Stimulated activated CD8-positive, alpha-beta memory T cell treated with anti-CD3 and anti-CD28 coated beads, Interleukin-15, amount 100 ng/mL, for 48 hours (primary cell): Measurements from ENCODE around the gene ACTN1.
"Not testable (repeated sequence)": the region's sequence is repeated elsewhere in the genome, so short reads cannot be mapped to it uniquely, and the experiment has no call there.

Source experiments
- DNase-seq, 2 donors: peaks; one replicate each; pipeline ENCODE4 v3.0.0-alpha.2; 2020; ENCODE audit warnings: low read depth in 2 of 2

The ACTN1 gene

GRCh38 chr14:68862954-68863594 is 116.0 kb downstream of the ACTN1 start:
- DNase-seq: peak; percentile 30 to 53

GRCh38 chr14:68860771-68861170 is 118.3 kb downstream of the ACTN1 start:
- no peak for DNase-seq

GRCh38 chr14:68857516-68858070 is 121.5 kb downstream of the ACTN1 start:
- DNase-seq: no peak

GRCh38 chr14:68856572-68856971 is 122.5 kb downstream of the ACTN1 start:
- DNase-seq: no peak

- no peak for DNase-seq
Observed at GRCh38 chr14:68854421-68854820, 124.7 kb downstream of the ACTN1 start.

GRCh38 chr14:68853749-68854148 is 125.4 kb downstream of the ACTN1 start:
- DNase-seq: no peak

- DNase-seq: not testable (repeated sequence)
Observed at GRCh38 chr14:68852493-68852892, 126.6 kb downstream of the ACTN1 start.

GRCh38 chr14:68851078-68851477 is 128.0 kb downstream of the ACTN1 start:
- no peak for DNase-seq

- DNase-seq: no peak
Observed at GRCh38 chr14:68849416-68849815, 129.7 kb downstream of the ACTN1 start.

- no peak for DNase-seq
Observed at GRCh38 chr14:68848253-68848652, 130.8 kb downstream of the ACTN1 start.

GRCh38 chr14:68847640-68848039 is 131.5 kb downstream of the ACTN1 start:
- not testable (repeated sequence) for DNase-seq

GRCh38 chr14:68846466-68846865 is 132.6 kb downstream of the ACTN1 start:
- no peak for DNase-seq

- DNase-seq: no peak
Observed at GRCh38 chr14:68844210-68844545, 134.9 kb downstream of the ACTN1 start.

GRCh38 chr14:68843471-68844209 is 135.5 kb downstream of the ACTN1 start:
- peak; percentile 49 to 51 for DNase-seq

GRCh38 chr14:68842298-68842697 is 136.8 kb downstream of the ACTN1 start:
- DNase-seq: no peak

- DNase-seq: no peak
Observed at GRCh38 chr14:68841016-68841809, 137.9 kb downstream of the ACTN1 start.

- no peak for DNase-seq
Observed at GRCh38 chr14:68840454-68840853, 138.6 kb downstream of the ACTN1 start.

- DNase-seq: no peak
Observed at GRCh38 chr14:68836082-68836481, 143.0 kb downstream of the ACTN1 start.

- DNase-seq: no peak
Observed at GRCh38 chr14:68834816-68835215, 144.3 kb downstream of the ACTN1 start.

GRCh38 chr14:68828698-68829097 is 150.4 kb downstream of the ACTN1 start:
- no peak for DNase-seq

GRCh38 chr14:68825729-68826128 is 153.4 kb downstream of the ACTN1 start:
- DNase-seq: no peak
